Heart left ventricle (tissue), 13 donors: ENCODE data around the gene PAQR6.

Experiments used
- CTCF ChIP-seq, 12 donors: fragments of 200-600 bp; sonication (generic) in 4 of 12; IDR thresholded peaks; one replicate each; pipeline versions ENCODE4 v1.5.0 to v1.8.0; 2018 to 2022; ENCODE audit warnings: antibody characterized with exemption in 12 of 12, mild to moderate bottlenecking in 5 of 12
- POLR2A ChIP-seq, 2 donors: fragments of 450-650 bp; IDR thresholded peaks; one replicate each; pipeline ENCODE4 v1.6.1; 2017; ENCODE audit warnings: antibody characterized with exemption in 2 of 2, mild to moderate bottlenecking in 2 of 2, moderate library complexity in 2 of 2
- donor health status: ischemic (EF 13 %, LVEDD 7.1; RV severe dilation, severe dysfunction).
- donor health status: DM: no; HTN: yes; CAD: no.
- donor health status: DM: no; HTN: no; CAD: no.
- donor health status: ischemic (EF 25% LVEDD 6.9; RV normal size, moderate dysfunction).
- donor health status: ischemic (EF 25% LVEDD 5.7; RV mildly dilated, moderate dysfunction).
- donor health status: ischemic (EF 35%, LVEDD 5.7; RV mildly dilated, moderate dysfunction).
- donor health status: nonischemic (EF 11% LVEDD 7.7; RV severe dilation, severe dysfunction).
- donor health status: DM: yes; HTN: yes; CAD: no.
- donor health status: PGD.
- donor health status: ischemic (EF 29% LVEDD 5.4; RV normal size, mild dysfunction).
- donor health status: nonischemic (EF 23%, LVEDD 6.1; RV moderate dilation, normal function).

- peak in 1 of 12 donors; percentile 18 for TF ChIP-seq CTCF (IDR thresholded peaks at IDR 0.05)
- TF ChIP-seq POLR2A (IDR thresholded peaks at IDR 0.05) = no peak
These were observed at the start of gene PAQR6 for GRCh38 chr1:156247460-156248322.
